CD4-positive, CD25-positive, alpha-beta regulatory T cell (primary cell): ENCODE measurements around the gene ISM1. TPM values are rescaled to one million over a fixed set of nuclear protein-coding genes. Genes with fewer than 3 reads are reported as not detected.

Source experiments
- ATAC-seq, 2 donors: fragments of 150-1000 bp; cut with Tn5 transposase; one replicate each; pipeline ENCODE4 v1.10.0; 2021; ENCODE audit warnings: low read depth in 2 of 2, moderate number of reproducible peaks in 2 of 2, moderate library complexity in 1 of 2
- DNase-seq, 3 donors: peaks; one replicate each; pipeline versions ENCODE4 v3.0.0 to v3.0.0-alpha.2; 2012 to 2022; ENCODE audit warnings: mixed read lengths in 1 of 3
- H3K27ac ChIP-seq: one replicate; pipeline ENCODE4 v1.7.0; 2013; ENCODE audit warnings: mild to moderate bottlenecking, low read length; ENCODE audit not compliant: insufficient read depth, poor library complexity, severe bottlenecking
- H3K27me3 ChIP-seq: one replicate; pipeline ENCODE4 v1.7.0; 2013; ENCODE audit warnings: low read length; ENCODE audit not compliant: control insufficient read depth, insufficient read depth
- H3K36me3 ChIP-seq: one replicate; pipeline ENCODE4 v1.7.0; 2013; ENCODE audit warnings: mild to moderate bottlenecking, low read length, moderate library complexity; ENCODE audit not compliant: control insufficient read depth, insufficient read depth
- H3K4me1 ChIP-seq: 2 replicates; pipeline ENCODE4 v1.7.0; 2013; ENCODE audit warnings: mild to moderate bottlenecking, low read length; ENCODE audit not compliant: insufficient read depth, control insufficient read depth, poor library complexity, severe bottlenecking
- H3K4me3 ChIP-seq: one replicate; pipeline ENCODE4 v1.7.0; 2013; ENCODE audit warnings: low read depth, mild to moderate bottlenecking, low read length, moderate library complexity
- H3K9me3 ChIP-seq, 2 experiments: 1 replicate in 1 of 2; 2 replicates in 1 of 2; pipeline ENCODE4 v1.7.0; 2013; ENCODE audit warnings: low read length in 2 of 2, mild to moderate bottlenecking in 1 of 2, moderate library complexity in 1 of 2; ENCODE audit not compliant: control insufficient read depth in 2 of 2
- H3K27ac Mint-ChIP-seq, 3 donors: one replicate each; pipeline ENCODE4 v1.8.0; 2020 to 2022; ENCODE audit warnings: mild to moderate bottlenecking in 3 of 3, mixed read lengths in 3 of 3, moderate library complexity in 2 of 3
- H3K27me3 Mint-ChIP-seq: one replicate; pipeline ENCODE4 v1.8.0; 2022; ENCODE audit warnings: mild to moderate bottlenecking, mixed read lengths
- H3K36me3 Mint-ChIP-seq: one replicate; pipeline ENCODE4 v1.8.0; 2020; ENCODE audit warnings: mixed read lengths
- H3K4me1 Mint-ChIP-seq, 4 donors: one replicate each; pipeline ENCODE4 v1.8.0; 2020 to 2022; ENCODE audit warnings: mixed read lengths in 4 of 4, mild to moderate bottlenecking in 1 of 4
- H3K4me3 Mint-ChIP-seq, 4 donors: one replicate each; pipeline ENCODE4 v1.8.0; 2020 to 2022; ENCODE audit warnings: mild to moderate bottlenecking in 4 of 4, mixed read lengths in 4 of 4, moderate library complexity in 3 of 4
- H3K9me3 Mint-ChIP-seq, 7 donors: one replicate each; pipeline ENCODE4 v1.8.0; 2020 to 2022; ENCODE audit warnings: mixed read lengths in 7 of 7, mild to moderate bottlenecking in 3 of 7, moderate library complexity in 2 of 7
- polyA plus RNA-seq, 4 donors: library from polyadenylated mRNA; unstranded; fragments of 300-500 nt; fragmentation: Illumina TruSeq; gene quantifications; one replicate each; pipeline ENCODE4 v1.2.3, GENCODE V29; 2021
- total RNA-seq: library from RNA; stranded (reverse); gene quantifications from one replicate; pipeline ENCODE4 v1.2.3, GENCODE V29; 2022

The ISM1 gene
- total and polyA plus RNA-seq, 5 donors from 2014 or later, result 0.38 to 2.4 (median 0.67) TPM

DNA sequence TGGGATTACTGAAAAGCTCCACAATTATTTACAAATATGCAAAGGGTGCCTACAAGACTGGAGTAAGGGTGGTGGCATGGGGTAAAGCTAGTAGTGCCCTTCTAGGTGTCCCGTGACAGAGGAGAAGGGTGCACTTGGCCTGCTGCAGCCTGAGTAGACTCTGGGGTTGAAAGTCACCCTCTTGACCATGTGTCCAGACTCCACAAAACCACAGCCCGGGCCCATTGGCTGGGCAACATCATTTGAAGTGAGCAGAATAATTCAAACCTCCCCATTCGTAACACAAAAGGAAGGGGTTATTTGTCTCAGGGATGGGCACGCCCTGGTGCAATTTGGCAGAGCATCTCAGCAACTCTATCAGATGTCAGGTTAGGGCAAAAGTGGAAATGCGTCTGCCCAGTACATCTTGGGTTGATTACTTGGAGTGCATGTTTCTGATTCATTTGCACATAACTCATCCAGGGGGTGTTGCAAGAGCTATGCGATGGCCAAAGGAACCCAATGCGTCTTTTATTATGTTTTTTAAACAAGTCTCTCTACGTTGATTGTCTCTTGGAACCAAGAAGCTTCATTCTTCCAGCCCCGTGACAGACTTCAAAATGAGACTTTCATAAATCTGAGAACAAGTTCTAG lies 56.7 kb downstream of the ISM1 start:
- ATAC-seq, result no peak
- no peak overlapping the region for H3K27ac Mint-ChIP-seq
- no peaks in the 10 kb centered on the region for H3K4me1 ChIP-seq
- H3K4me3 ChIP-seq, result no peak overlapping the region
- no peak overlapping the region for H3K27ac ChIP-seq
- peak overlapping the region in 1 of 4 donors; percentile 3 for H3K4me3 Mint-ChIP-seq
- H3K36me3 ChIP-seq, result no peaks in the 10 kb centered on the region
- no peaks in the 10 kb centered on the region for H3K27me3 ChIP-seq
- H3K9me3 ChIP-seq, result no peaks in the 10 kb centered on the region
- no peaks in the 10 kb centered on the region for H3K4me1 Mint-ChIP-seq
- DNase-seq, result no peak
- H3K27me3 Mint-ChIP-seq, result no peaks in the 10 kb centered on the region
- peaks cover 5% of the 10 kb centered on the region for H3K36me3 Mint-ChIP-seq
- H3K9me3 Mint-ChIP-seq, result peaks cover 0 to 4% (median 0%) of the 10 kb centered on the region in 7 donors

DNA sequence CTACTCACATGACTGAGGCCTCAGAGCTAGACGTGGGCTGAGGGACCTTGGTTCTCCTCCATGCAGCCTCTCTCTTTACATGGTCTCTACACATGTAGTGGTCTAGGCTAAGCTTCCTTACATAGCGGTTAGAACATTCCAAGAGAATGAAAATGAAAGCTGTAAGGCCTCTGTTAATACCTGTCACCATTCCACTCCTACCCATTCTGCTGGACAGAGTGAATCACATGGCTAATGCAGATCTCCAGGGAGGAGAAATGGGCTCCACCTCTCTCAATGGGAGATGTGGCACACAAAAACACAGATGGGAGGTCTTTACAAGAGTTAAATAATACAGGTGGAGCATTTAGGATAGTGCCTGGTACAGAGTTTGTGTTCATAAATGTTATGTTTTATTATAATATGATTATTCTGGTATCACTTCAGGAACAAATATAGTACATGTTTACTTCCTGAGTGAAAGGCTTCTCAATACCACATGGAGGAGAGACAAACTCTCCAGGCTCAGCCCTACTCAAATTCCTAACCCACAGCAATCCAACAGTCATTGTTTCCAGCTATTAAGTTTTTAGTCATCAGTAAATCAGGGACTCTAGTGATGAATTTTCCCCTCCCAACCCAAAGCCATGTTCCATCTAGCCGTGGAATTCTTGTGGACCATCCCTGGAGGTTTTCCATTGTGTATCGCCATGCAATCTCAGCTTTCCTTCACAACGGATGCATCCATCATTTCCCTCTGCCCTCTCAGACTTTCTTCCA lies 57.9 kb downstream of the ISM1 start:
- peaks cover 0 to 4% (median 0%) of the 10 kb centered on the region in 7 donors for H3K9me3 Mint-ChIP-seq
- no peak overlapping the region for H3K27ac Mint-ChIP-seq
- no peaks in the 10 kb centered on the region for H3K9me3 ChIP-seq
- no peaks in the 10 kb centered on the region for H3K36me3 ChIP-seq
- H3K27ac ChIP-seq, result no peak overlapping the region
- H3K4me1 ChIP-seq, result no peaks in the 10 kb centered on the region
- DNase-seq (no peak), ATAC-seq (no peak)
- H3K4me1 Mint-ChIP-seq, result no peaks in the 10 kb centered on the region
- no peak overlapping the region for H3K4me3 ChIP-seq
- no peaks in the 10 kb centered on the region for H3K27me3 ChIP-seq
- peaks cover 5% of the 10 kb centered on the region for H3K36me3 Mint-ChIP-seq
- no peaks in the 10 kb centered on the region for H3K27me3 Mint-ChIP-seq
- H3K4me3 Mint-ChIP-seq, result no peak overlapping the region

GRCh38 chr20:13280609-13281324 lies 59.7 kb downstream of the ISM1 start:
- no peak for ATAC-seq
- no peak overlapping the region for H3K4me3 ChIP-seq
- H3K27ac ChIP-seq, result no peak overlapping the region
- no peaks in the 10 kb centered on the region for H3K4me1 ChIP-seq
- Mint-ChIP-seq H3K9me3 (peaks cover 0 to 4% (median 0%) of the 10 kb centered on the region in 7 donors), H3K4me1 (no peaks in the 10 kb centered on the region), H3K27me3 (no peaks in the 10 kb centered on the region), H3K27ac (no peak overlapping the region), H3K4me3 (no peak overlapping the region), H3K36me3 (peaks cover 5% of the 10 kb centered on the region)
- no peaks in the 10 kb centered on the region for H3K36me3 ChIP-seq
- no peaks in the 10 kb centered on the region for H3K9me3 ChIP-seq
- DNase-seq, result no peak
- no peaks in the 10 kb centered on the region for H3K27me3 ChIP-seq

DNA sequence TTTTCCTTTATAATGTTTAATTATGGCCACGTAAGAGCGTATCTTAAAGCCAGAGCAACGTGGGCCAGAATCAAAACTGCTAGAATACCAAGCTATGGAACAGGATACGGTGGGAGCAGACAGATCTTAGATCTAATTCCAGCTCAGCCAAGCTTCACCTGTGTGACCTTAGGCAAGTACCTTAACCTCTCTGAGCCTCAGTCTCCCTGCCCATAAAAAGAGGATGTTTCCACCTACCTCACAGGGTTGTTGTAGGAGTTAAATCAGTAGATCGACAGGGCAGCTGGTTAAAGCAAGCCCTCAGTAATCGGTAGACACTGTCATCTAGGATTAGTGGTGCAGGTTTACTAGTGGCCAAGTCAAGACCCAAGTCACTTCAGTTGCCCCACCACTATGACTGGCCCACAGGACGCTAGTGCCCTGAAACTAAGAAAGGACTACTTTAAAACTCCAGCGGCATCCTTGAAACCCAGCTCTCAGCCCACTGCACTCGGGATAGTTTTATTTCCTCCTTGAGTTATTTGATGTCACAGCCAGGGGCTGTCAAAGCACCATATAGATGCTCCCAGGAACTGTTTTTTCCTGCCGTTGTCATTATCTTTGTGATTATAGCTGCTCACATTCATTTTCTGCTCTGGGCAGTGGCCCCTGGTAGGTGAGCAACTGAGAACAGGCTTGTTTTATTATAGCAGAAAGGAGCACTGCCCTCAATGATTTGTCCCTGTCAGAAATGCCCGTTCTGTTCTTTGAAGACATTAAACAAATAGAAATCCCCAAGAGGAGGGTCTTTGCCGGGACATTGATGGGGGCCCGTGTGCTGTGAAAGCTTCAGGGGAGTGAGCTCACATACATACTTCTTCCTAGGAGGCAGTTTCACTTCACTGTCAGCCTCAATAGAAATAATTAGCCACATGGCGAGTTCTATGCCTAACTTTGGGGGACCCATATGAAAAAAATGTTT lies 63.1 kb downstream of the ISM1 start:
- H3K4me1 Mint-ChIP-seq, result no peaks in the 10 kb centered on the region
- Histone ChIP-seq H3K36me3 (no peaks in the 10 kb centered on the region), H3K27me3 (no peaks in the 10 kb centered on the region), H3K27ac (no peak overlapping the region), H3K9me3 (no peaks in the 10 kb centered on the region), H3K4me3 (no peak overlapping the region), H3K4me1 (no peaks in the 10 kb centered on the region)
- DNase-seq (no peak), ATAC-seq (no peak)
- H3K27ac Mint-ChIP-seq, result no peak overlapping the region
- peaks cover 0 to 2% (median 0%) of the 10 kb centered on the region in 7 donors for H3K9me3 Mint-ChIP-seq
- no peak overlapping the region for H3K4me3 Mint-ChIP-seq
- H3K27me3 Mint-ChIP-seq, result no peaks in the 10 kb centered on the region
- no peaks in the 10 kb centered on the region for H3K36me3 Mint-ChIP-seq

- no peaks in the 10 kb centered on the region for H3K27me3 Mint-ChIP-seq
- no peak for DNase-seq
Observed at GRCh38 chr20:13284830-13285229, 63.8 kb downstream of the ISM1 start.

DNA sequence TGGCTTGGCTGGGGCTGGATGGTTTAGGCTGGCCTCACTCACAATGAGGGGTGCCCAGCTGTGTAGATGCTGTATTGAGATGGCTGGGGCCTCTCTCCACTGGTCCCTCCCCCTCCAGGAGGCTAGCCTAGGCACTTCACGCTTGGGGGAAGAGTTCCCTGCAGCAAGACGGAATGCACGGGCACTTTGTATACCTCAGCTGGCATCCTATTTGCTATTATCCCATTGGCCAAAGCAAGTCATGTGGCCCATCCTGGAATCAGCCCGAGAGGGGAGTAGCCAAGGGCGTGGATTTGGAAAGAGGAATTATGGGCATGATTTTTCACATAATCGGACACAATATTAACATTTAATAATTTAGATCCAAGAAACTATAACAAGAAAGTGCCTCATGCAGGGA lies 64.3 kb downstream of the ISM1 start:
- no peaks in the 10 kb centered on the region for H3K36me3 Mint-ChIP-seq
- ATAC-seq (no peak), DNase-seq (no peak)
- Histone ChIP-seq H3K9me3 (no peaks in the 10 kb centered on the region), H3K4me1 (no peaks in the 10 kb centered on the region), H3K36me3 (no peaks in the 10 kb centered on the region), H3K4me3 (no peak overlapping the region), H3K27ac (no peak overlapping the region), H3K27me3 (no peaks in the 10 kb centered on the region)
- H3K4me3 Mint-ChIP-seq, result no peak overlapping the region
- no peaks in the 10 kb centered on the region for H3K4me1 Mint-ChIP-seq
- H3K27me3 Mint-ChIP-seq, result no peaks in the 10 kb centered on the region
- no peak overlapping the region for H3K27ac Mint-ChIP-seq
- H3K9me3 Mint-ChIP-seq, result peaks cover 0 to 2% (median 0%) of the 10 kb centered on the region in 7 donors

More at GRCh38 chr20:13284830-13285229, 63.8 kb downstream of the ISM1 start:
- H3K4me1 ChIP-seq, result no peaks in the 10 kb centered on the region
- H3K4me3 ChIP-seq, result no peak overlapping the region
- no peak overlapping the region for H3K27ac ChIP-seq
- ATAC-seq, result no peak
- H3K27ac Mint-ChIP-seq, result no peak overlapping the region
- H3K9me3 ChIP-seq, result no peaks in the 10 kb centered on the region
- H3K9me3 Mint-ChIP-seq, result peaks cover 0 to 2% (median 0%) of the 10 kb centered on the region in 7 donors
- no peak overlapping the region for H3K4me3 Mint-ChIP-seq
- no peaks in the 10 kb centered on the region for H3K4me1 Mint-ChIP-seq
- no peaks in the 10 kb centered on the region for H3K27me3 ChIP-seq
- H3K36me3 ChIP-seq, result no peaks in the 10 kb centered on the region
- no peaks in the 10 kb centered on the region for H3K36me3 Mint-ChIP-seq

DNA sequence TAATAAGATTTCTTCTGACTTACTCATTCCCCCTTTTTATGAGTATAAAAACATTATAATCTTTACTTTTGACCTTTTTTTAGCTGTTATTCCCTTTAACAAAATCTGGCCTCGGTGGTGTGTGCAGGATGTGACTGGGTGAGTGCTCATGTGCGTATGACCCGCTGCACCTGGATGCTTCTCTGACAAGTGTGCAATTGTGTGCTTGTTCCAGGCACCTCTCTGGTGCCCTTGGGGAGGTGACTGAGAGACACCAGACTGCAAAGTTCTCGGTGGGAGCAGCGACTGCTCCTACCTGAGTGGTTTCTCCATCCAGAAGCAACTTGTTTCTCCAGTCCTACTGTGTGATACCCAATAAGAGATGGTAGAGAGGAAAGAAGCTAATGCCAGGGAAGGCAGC lies 65.0 kb downstream of the ISM1 start:
- no peak for DNase-seq
- Mint-ChIP-seq H3K9me3 (peaks cover 0 to 2% (median 0%) of the 10 kb centered on the region in 7 donors), H3K27ac (no peak overlapping the region), H3K36me3 (no peaks in the 10 kb centered on the region), H3K4me1 (no peaks in the 10 kb centered on the region), H3K27me3 (no peaks in the 10 kb centered on the region), H3K4me3 (no peak overlapping the region)
- no peaks in the 10 kb centered on the region for H3K36me3 ChIP-seq
- H3K9me3 ChIP-seq, result no peaks in the 10 kb centered on the region
- H3K27ac ChIP-seq, result no peak overlapping the region
- no peak overlapping the region for H3K4me3 ChIP-seq
- H3K4me1 ChIP-seq, result no peaks in the 10 kb centered on the region
- H3K27me3 ChIP-seq, result no peaks in the 10 kb centered on the region
- no peak for ATAC-seq
